Activated naive CD8-positive, alpha-beta T cell (primary cell): Measurements from ENCODE around the gene MSMP.

ENCODE experiments used
- H3K27ac Mint-ChIP-seq: one replicate; pipeline ENCODE4 v1.8.0; 2021; ENCODE audit warnings: mixed read lengths
- H3K27me3 Mint-ChIP-seq: one replicate; pipeline ENCODE4 v1.8.0; 2021; ENCODE audit warnings: mixed read lengths
- H3K36me3 Mint-ChIP-seq: one replicate; pipeline ENCODE4 v1.8.0; 2021; ENCODE audit warnings: mixed read lengths
- H3K4me1 Mint-ChIP-seq: one replicate; pipeline ENCODE4 v1.8.0; 2021; ENCODE audit warnings: low read depth, mixed read lengths
- H3K4me3 Mint-ChIP-seq: one replicate; pipeline ENCODE4 v1.8.0; 2021; ENCODE audit warnings: mild to moderate bottlenecking, mixed read lengths
- H3K9me3 Mint-ChIP-seq: one replicate; pipeline ENCODE4 v1.8.0; 2021; ENCODE audit warnings: low read depth, mixed read lengths

MSMP gene

DNA sequence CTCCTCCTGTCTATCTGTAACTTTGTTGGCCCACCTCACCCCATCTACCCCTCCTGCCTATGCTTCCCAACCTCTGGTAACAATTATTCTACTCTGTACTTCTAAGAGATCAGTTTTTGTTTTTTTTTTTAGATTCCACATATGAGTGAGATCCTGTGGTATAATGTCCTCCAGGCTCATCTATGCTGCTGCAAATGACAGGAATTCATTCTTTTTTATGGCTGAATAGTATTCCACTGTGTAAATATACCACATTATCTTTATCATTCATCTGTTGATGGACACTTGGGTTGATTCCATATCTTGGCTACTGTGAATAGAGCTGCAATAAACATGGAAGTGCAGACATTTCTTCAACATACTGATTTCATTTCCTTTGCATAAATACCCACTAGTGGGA is 29.3 kb upstream of the MSMP start:
- no peak overlapping the region for H3K4me3 Mint-ChIP-seq
- H3K4me1 Mint-ChIP-seq = no peaks in the 10 kb centered on the region
- H3K36me3 Mint-ChIP-seq = peaks cover 19% of the 10 kb centered on the region
- no peaks in the 10 kb centered on the region for H3K27me3 Mint-ChIP-seq
- H3K27ac Mint-ChIP-seq = no peak overlapping the region
- no peaks in the 10 kb centered on the region for H3K9me3 Mint-ChIP-seq

DNA sequence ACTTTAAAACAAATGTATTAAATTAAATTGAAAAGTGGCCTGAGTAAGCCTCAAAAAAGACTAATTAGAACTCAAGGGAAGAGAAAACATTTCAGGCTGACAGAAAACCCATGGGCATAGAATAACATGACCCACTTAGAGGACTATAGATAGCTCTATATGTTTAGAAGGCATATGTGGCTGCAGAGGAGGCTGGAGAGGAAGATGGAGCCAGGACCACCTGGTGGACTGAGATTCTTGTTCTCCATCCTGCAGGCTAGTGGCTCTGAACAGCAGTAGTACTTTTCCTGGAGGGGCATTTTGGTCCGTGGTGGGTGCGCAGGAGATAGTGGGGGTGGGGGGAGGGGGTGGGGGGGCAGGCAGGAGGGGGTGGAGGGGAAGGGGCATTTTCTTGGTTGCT is 27.0 kb upstream of the MSMP start:
- H3K9me3 Mint-ChIP-seq = no peaks in the 10 kb centered on the region
- no peaks in the 10 kb centered on the region for H3K27me3 Mint-ChIP-seq

DNA sequence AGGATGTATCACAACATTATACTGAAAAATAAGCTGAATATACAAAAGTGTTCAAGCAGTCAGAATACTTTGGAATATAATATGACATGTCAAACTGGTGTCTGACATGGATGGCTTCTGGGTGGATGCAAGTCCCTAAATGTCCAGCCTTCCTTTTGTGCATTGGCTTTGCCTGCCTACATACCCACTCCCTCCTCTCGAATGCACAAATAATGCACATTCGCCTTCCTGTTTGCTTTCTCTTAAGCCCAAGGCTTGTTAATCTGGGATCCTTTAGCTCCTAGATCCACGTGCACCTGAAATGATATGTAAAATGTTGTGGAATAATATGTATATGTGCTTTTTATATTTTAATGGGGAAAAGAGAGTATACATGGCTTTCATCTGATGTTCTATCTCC is 24.4 kb upstream of the MSMP start:
- H3K9me3 Mint-ChIP-seq = no peaks in the 10 kb centered on the region
- H3K4me1 Mint-ChIP-seq = no peaks in the 10 kb centered on the region
- H3K27ac Mint-ChIP-seq = no peak overlapping the region
- no peaks in the 10 kb centered on the region for H3K27me3 Mint-ChIP-seq
- no peak overlapping the region for H3K4me3 Mint-ChIP-seq
- peaks cover 8% of the 10 kb centered on the region for H3K36me3 Mint-ChIP-seq

More for the DNA sequence above, 27.0 kb upstream of the MSMP start:
- no peak overlapping the region for H3K27ac Mint-ChIP-seq
- no peak overlapping the region for H3K4me3 Mint-ChIP-seq
- peaks cover 19% of the 10 kb centered on the region for H3K36me3 Mint-ChIP-seq
- no peaks in the 10 kb centered on the region for H3K4me1 Mint-ChIP-seq

DNA sequence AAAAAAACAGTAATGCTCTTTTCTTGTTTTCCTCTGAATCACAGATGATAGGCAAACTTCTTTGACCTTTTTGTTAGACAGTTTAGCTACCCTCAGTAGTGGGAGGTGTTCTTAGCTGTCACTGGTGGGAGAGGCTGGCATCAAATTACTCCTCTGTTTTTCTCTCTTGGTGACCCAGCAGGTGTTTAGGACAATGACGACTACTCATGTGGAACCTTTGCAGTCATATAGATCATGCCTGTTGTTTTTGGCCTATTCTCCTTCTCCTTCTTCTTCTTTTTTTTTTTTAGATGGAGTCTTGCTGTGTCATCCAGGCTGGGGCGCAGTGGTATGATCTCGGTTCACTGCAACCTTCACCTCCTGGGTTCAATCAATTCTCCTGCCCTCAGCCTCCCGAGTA is 21.9 kb upstream of the MSMP start:
- Mint-ChIP-seq H3K4me3 (no peak overlapping the region), H3K36me3 (peaks cover 5% of the 10 kb centered on the region), H3K27ac (peak overlapping the region; percentile 28), H3K9me3 (no peaks in the 10 kb centered on the region), H3K4me1 (no peaks in the 10 kb centered on the region), H3K27me3 (no peaks in the 10 kb centered on the region)

DNA sequence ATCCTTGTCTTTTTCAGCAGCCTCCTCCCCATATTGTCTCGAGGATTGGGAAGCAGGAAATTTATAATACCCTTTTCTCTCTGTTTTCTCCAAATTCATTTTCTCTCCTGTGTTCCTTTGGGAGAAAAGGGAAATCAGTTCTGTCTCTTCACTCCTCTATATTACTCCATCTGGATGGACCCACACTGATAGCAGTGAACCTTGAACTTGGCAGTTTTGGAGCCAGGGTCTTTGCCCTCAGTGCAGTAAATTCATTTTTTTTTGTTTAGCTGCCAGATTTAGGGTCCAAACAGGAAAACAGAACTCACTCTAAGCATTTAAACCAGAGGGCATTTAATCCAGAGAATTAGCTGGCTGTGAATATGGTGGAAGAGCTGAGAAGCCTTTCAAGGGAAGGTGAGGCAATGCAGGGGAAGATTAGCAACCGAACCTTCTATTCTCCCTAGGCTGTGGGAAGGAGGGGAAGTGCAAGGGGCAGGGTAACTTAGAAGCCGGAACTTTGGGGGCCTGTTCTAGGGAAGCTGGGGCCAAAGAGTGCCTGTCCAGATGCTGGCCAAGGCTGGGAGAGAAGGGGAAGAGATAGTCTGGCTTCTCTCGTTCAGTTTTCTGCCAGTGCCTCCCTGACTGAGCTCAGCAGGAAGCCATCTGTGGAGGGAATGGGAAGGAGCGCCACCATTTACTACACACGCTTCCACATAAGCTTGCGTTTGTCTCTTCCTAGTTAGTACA is 21.0 kb upstream of the MSMP start:
- H3K4me1 Mint-ChIP-seq = no peaks in the 10 kb centered on the region
- no peaks in the 10 kb centered on the region for H3K27me3 Mint-ChIP-seq
- H3K4me3 Mint-ChIP-seq = no peak overlapping the region
- peak overlapping the region; percentile 28 for H3K27ac Mint-ChIP-seq
- no peaks in the 10 kb centered on the region for H3K9me3 Mint-ChIP-seq
- H3K36me3 Mint-ChIP-seq = peaks cover 3% of the 10 kb centered on the region

DNA sequence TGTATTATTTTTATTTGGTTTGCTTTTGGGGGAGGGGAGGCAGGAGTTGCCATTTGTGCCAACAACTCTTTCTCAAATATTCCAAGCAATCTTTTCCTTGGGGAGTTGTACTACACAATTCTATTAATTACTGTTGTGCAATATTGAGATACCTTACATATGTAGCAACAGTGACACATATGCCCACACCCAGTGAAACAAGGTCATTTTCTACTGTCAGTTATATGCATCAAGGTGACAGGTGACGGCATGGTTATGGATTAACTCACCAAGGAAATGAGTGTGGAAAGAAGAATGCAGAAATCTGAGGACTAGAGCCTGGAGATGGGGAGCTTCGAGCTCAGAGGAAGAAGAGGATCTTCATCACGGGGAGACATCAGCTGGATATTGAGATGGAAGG is 17.9 kb upstream of the MSMP start:
- no peak overlapping the region for H3K27ac Mint-ChIP-seq
- H3K4me1 Mint-ChIP-seq = peaks cover 2% of the 10 kb centered on the region
- no peak overlapping the region for H3K4me3 Mint-ChIP-seq

DNA sequence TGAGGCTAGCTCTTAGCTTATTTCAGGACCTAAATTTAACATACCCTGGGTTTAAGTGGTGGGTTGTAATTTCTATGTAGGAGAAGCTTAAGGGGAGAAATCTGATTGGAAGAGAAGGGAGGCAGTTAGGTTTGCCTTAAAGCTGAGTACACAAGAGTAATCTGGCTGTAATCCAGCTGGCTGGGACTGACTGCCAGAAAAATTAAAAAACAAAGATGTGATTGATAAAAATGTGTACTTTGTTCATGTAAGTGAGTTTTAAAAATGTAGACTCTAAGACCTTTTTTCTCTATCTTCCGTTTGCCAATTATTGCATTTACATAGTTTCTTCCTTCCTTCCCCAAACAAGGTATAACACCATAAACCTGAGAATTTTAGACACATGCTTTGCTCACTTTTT is 17.5 kb upstream of the MSMP start:
- H3K9me3 Mint-ChIP-seq = no peaks in the 10 kb centered on the region
- H3K27ac Mint-ChIP-seq = no peak overlapping the region
- peaks cover 4% of the 10 kb centered on the region for H3K4me1 Mint-ChIP-seq
- no peaks in the 10 kb centered on the region for H3K36me3 Mint-ChIP-seq
- H3K27me3 Mint-ChIP-seq = no peaks in the 10 kb centered on the region
- no peak overlapping the region for H3K4me3 Mint-ChIP-seq

More for the DNA sequence above, 17.9 kb upstream of the MSMP start:
- no peaks in the 10 kb centered on the region for H3K9me3 Mint-ChIP-seq
- no peaks in the 10 kb centered on the region for H3K27me3 Mint-ChIP-seq
- H3K36me3 Mint-ChIP-seq = no peaks in the 10 kb centered on the region

DNA sequence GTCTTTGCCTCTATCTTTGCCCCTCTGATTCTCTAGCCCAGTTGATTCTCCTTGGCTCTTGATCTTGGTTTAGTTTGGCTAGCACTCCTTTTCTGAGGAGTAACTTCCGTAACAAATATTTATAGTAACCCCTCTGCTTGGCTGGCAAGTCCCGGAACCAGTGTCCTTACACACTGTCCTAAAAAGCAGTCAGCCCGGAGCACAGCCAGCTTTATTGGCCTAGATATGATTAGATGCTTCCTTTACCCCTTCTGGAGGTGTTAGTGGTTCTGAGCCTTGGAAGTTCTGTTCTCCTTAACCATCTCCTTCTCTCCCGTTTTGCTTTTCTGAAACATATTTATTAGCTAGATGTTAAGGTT is 17.0 kb upstream of the MSMP start:
- Mint-ChIP-seq H3K27me3 (no peaks in the 10 kb centered on the region), H3K9me3 (no peaks in the 10 kb centered on the region), H3K36me3 (no peaks in the 10 kb centered on the region), H3K4me3 (no peak overlapping the region), H3K27ac (no peak overlapping the region), H3K4me1 (peaks cover 9% of the 10 kb centered on the region)

DNA sequence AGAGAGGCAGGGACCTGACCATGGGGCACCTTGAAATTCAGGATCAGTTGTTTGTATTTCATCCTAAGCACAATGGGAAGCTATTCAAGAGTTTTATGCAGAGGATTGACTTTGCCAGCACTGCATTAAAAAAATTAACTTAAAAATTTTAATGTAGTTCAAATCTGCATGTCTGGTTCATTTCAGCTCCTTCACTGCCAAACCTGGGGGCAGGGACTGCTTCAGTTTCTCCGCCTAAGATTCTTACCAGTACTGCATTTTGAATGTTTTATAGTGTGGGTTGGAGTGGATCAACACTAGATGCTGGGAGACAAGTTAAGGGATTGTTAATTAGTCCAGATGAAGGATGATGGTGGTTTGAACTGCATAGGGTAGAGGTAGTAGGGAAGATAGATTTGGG is 15.7 kb upstream of the MSMP start:
- no peaks in the 10 kb centered on the region for H3K27me3 Mint-ChIP-seq
- no peaks in the 10 kb centered on the region for H3K9me3 Mint-ChIP-seq
- no peaks in the 10 kb centered on the region for H3K36me3 Mint-ChIP-seq
- H3K4me3 Mint-ChIP-seq = no peak overlapping the region
- H3K4me1 Mint-ChIP-seq = peaks cover 9% of the 10 kb centered on the region
- no peak overlapping the region for H3K27ac Mint-ChIP-seq

DNA sequence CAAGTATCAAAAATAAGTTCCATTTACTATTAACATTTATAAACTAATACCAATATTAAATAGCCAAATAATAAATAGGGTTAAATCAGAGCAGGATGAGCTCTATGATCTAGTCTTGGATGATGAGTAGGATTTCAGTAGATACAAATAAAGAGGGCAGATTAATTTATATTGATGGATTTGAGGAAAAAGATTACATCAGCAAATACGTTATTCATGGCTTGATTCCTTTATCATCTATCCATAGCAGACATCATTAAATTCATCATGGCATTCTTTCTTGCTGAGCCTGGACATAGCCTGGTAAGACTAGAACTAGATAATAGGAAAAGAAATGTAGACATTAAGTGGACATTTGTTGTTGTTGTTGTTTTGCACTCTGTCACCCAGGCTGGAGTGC is 13.4 kb upstream of the MSMP start:
- Mint-ChIP-seq H3K36me3 (no peaks in the 10 kb centered on the region), H3K4me1 (peaks cover 12% of the 10 kb centered on the region), H3K27me3 (no peaks in the 10 kb centered on the region), H3K27ac (no peak overlapping the region), H3K9me3 (no peaks in the 10 kb centered on the region), H3K4me3 (no peak overlapping the region)

DNA sequence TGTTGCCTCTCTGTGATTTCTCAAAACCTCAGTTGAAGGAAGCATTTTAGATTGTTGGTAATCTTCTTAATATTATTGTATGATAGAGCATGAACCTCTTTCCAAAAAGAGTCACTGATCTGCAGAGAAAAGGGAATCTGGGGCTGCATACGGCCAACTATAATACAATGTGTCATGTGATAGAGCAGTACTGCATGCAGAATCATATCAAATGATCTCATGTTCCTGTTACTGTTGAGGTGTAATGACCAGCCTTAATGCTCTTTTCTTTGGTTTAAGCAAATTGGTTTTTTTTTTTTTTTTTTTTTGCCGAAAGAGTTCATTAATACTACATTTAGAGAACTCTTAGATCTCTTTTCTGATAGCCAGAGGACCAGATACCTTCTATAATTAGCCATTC is 12.9 kb upstream of the MSMP start:
- Mint-ChIP-seq H3K27me3 (no peaks in the 10 kb centered on the region), H3K27ac (no peak overlapping the region), H3K4me3 (no peak overlapping the region), H3K4me1 (peaks cover 14% of the 10 kb centered on the region), H3K36me3 (no peaks in the 10 kb centered on the region), H3K9me3 (no peaks in the 10 kb centered on the region)

DNA sequence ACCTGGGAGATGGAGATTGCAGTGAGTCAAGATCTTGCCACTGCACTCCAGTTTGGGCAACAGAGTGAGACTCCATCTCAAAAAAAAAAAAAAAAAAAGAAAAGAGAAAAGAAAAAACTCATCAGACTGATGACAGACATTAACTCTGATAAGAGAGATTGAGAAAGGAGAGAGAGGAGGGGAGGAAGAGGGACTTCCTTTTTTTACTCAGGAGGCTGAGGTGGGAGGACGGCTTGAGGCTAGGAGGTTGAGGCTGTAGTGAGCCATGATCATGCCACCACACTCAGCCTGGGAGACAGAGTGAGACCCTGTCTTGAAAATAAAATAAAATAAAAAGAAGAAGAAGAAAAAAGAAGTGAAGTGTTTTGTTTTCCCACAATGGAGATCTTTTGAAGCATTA is 9.7 kb upstream of the MSMP start:
- no peaks in the 10 kb centered on the region for H3K36me3 Mint-ChIP-seq
- no peak overlapping the region for H3K27ac Mint-ChIP-seq
- H3K4me3 Mint-ChIP-seq = no peak overlapping the region
- no peaks in the 10 kb centered on the region for H3K27me3 Mint-ChIP-seq
- peaks cover 36% of the 10 kb centered on the region for H3K4me1 Mint-ChIP-seq
- no peaks in the 10 kb centered on the region for H3K9me3 Mint-ChIP-seq

DNA sequence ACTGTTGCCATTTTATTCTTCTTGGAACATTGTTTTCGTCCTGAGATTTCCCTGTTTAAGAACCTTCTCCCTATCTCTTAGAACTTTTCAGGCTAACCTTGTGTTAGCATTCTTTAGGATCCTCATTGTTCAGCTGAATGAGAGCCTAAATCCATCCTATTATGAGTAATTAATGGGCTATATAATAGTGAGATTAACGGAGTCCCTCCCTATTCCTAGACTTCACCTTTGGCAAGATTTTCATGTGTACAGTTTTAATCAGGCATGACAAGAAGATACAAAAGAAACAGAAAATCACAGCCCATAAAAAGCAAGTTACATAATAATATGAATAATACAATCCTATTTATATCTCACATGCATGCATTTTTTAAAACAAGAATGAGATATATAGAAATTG is 9.1 kb upstream of the MSMP start:
- no peaks in the 10 kb centered on the region for H3K36me3 Mint-ChIP-seq
- no peak overlapping the region for H3K4me3 Mint-ChIP-seq
- H3K27ac Mint-ChIP-seq = no peak overlapping the region
- no peaks in the 10 kb centered on the region for H3K27me3 Mint-ChIP-seq
- H3K4me1 Mint-ChIP-seq = peaks cover 42% of the 10 kb centered on the region
- no peaks in the 10 kb centered on the region for H3K9me3 Mint-ChIP-seq

DNA sequence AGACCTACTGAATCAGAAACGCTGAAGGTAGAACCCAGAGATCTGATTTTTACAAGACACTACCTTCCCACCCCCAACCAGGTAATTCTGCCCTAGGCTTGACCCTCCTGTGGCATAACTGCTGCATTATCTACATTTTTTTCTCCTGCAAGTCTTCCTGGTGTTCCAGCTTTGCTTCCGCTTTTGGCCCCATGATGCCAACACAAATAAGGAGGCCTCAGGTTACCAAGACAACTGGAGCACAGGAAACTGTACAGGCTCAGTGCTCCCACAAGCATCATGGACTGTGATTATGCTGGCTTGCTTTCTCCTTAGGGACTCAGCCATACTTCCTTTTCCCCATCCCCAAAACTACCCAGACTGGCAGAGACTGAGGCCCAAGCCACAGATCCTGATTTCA is 6.6 kb upstream of the MSMP start:
- Mint-ChIP-seq H3K27me3 (no peaks in the 10 kb centered on the region), H3K9me3 (no peaks in the 10 kb centered on the region), H3K27ac (no peak overlapping the region), H3K4me3 (no peak overlapping the region), H3K36me3 (no peaks in the 10 kb centered on the region), H3K4me1 (peaks cover 51% of the 10 kb centered on the region)

DNA sequence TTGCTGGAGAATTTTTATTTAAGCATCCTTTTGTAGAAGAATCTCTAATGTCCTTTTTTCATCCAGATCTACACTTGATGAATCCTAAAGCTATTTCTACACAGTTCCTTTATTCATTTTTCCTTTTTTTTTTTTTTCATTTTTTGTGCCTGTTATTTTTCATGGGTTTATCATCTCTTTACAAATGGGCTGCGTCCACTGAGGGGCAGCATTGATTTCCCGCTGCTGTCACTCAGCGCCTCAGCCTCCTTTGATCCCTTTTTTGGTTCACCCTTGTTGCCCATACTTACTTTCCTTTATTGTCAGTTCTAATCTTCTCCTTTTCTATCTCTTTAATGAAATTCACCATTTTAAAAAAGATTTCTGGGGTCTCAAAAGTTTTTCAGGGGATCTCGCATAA is 5.7 kb upstream of the MSMP start:
- no peaks in the 10 kb centered on the region for H3K27me3 Mint-ChIP-seq
- no peaks in the 10 kb centered on the region for H3K9me3 Mint-ChIP-seq
- peaks cover 57% of the 10 kb centered on the region for H3K4me1 Mint-ChIP-seq
- H3K27ac Mint-ChIP-seq = no peak overlapping the region
- H3K4me3 Mint-ChIP-seq = no peak overlapping the region
- H3K36me3 Mint-ChIP-seq = no peaks in the 10 kb centered on the region

DNA sequence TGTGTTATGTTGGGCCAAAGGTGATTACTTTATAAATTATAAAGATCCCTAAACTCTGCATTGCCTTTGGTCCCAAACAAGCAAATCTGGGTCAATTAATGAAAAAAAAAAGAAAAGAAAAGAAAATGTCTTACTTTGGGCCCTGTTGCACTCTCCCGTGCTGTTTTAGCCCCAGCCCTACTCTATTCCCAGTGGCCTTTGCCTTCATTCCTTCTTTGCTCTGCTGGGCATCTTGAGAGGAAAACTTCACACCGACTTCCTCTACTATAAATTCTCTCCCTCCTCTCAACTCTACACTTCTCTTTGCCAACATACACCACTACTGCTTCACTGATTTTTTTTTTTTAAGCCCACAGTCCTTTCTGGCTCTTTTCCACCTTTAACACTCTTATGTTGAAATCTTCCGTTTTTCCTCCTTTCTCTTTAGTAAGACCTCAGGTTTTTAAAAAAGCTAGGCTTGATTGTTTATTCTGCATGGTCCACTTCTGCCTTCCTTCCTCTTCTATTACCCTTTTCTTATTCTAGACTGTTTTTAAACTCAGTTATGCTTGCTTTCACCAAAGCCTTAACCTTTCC is 4.5 kb upstream of the MSMP start:
- peak overlapping the region; percentile 46 for H3K27ac Mint-ChIP-seq
- H3K36me3 Mint-ChIP-seq = peaks cover under 1% of the 10 kb centered on the region
- H3K4me3 Mint-ChIP-seq = peak overlapping the region; percentile 96
- H3K9me3 Mint-ChIP-seq = no peaks in the 10 kb centered on the region
- H3K4me1 Mint-ChIP-seq = peaks cover 57% of the 10 kb centered on the region
- H3K27me3 Mint-ChIP-seq = no peaks in the 10 kb centered on the region
